GM12878 (cell line): Measurements from ENCODE around the gene SLC41A1. TPM values are rescaled to one million over a fixed set of nuclear protein-coding genes. Genes with fewer than 3 reads are reported as not detected.

Source experiments
- ATAC-seq: fragments of 200-7000 bp; cut with Tn5 transposase; 3 replicates; pipeline ENCODE4 v1.9.1; 2020; ENCODE audit warnings: mild to moderate bottlenecking, moderate library complexity
- BruUV-seq: library from RNA; stranded (reverse); fragments of 400-500 nt; replicated peaks from 2 replicates; lab custom pipeline; 2021; lab: Mats Ljungman, UMichigan
- CTCF ChIA-PET: fragments of 300-600 bp; sonication (Branson Sonifier 250); formaldehyde crosslinking; extraction: SDS; loops from one replicate; lab custom pipeline; 2021; ENCODE audit warnings: inconsistent platforms; lab: Yijun Ruan, JAX
- POLR2A ChIA-PET: fragments of 350-600 bp; formaldehyde crosslinking; extraction: SDS; loops from one replicate; lab custom pipeline; 2021; ENCODE audit warnings: inconsistent platforms; lab: Charles Lee
- RAD21 ChIA-PET: fragments of 300-600 bp; sonication (Branson Sonifier 250); formaldehyde crosslinking; loops from one replicate; lab custom pipeline; 2023; ENCODE audit warnings: antibody characterized with exemption; ENCODE audit not compliant: unreplicated experiment; lab: Charles Lee
- SMC1A ChIA-PET: fragments of 300-600 bp; sonication (Branson Sonifier 250); formaldehyde crosslinking; loops from one replicate; lab custom pipeline; 2023; ENCODE audit not compliant: unreplicated experiment, uncharacterized antibody; lab: Charles Lee
- DNase-seq: peaks from one replicate; pipeline ENCODE4 v3.0.0-alpha.2; 2011; ENCODE audit warnings: low read depth, low spot score
- FAIRE-seq: peaks from 3 replicates; lab custom pipeline; 2011; peaks lifted over from hg19 to GRCh38; lab: Jason Lieb, UNC
- H2AFZ ChIP-seq: 2 replicates; pipeline ENCODE4 v1.6.0; 2011; ENCODE audit warnings: low read depth, low read length, control low read depth; ENCODE audit not compliant: control insufficient read depth
- H3K27ac ChIP-seq: 2 replicates; pipeline ENCODE4 v1.5.1; 2011; ENCODE audit warnings: control low read depth; ENCODE audit not compliant: control insufficient read depth, insufficient read depth
- H3K27me3 ChIP-seq, 2 experiments: replicated peaks in 1 of 2; 2 replicates each; pipeline versions ENCODE4 v1.6.0 to v1.6.1; 2011; ENCODE audit warnings: low read length in 1 of 2; ENCODE audit not compliant: control insufficient read depth in 2 of 2, insufficient read depth in 2 of 2
- H3K36me3 ChIP-seq, 2 experiments: 2 replicates each; pipeline ENCODE4 v1.5.1; 2011; ENCODE audit warnings: low read length in 1 of 2; ENCODE audit not compliant: control insufficient read depth in 2 of 2, insufficient read depth in 2 of 2
- H3K4me1 ChIP-seq: 2 replicates; pipeline ENCODE4 v1.6.1; 2011; ENCODE audit warnings: mild to moderate bottlenecking, low read length, moderate library complexity, mixed read lengths; ENCODE audit not compliant: control insufficient read depth, insufficient read depth
- H3K4me2 ChIP-seq: 2 replicates; pipeline ENCODE4 v1.6.0; 2011; ENCODE audit warnings: control low read depth; ENCODE audit not compliant: control insufficient read depth, insufficient read depth
- H3K4me3 ChIP-seq: fragments of 200-600 bp; sonication (generic); 2 replicates; pipeline ENCODE4 v1.5.1; 2016
- H3K79me2 ChIP-seq: 2 replicates; pipeline ENCODE4 v1.6.0; 2011; ENCODE audit warnings: low read length; ENCODE audit not compliant: control insufficient read depth, insufficient read depth
- H3K9ac ChIP-seq: 2 replicates; pipeline ENCODE4 v1.8.0; 2011; ENCODE audit warnings: low read length, control low read depth, mixed read lengths; ENCODE audit not compliant: control insufficient read depth, insufficient read depth
- H3K9me3 ChIP-seq: replicated peaks from 3 replicates; pipeline ENCODE4 v1.5.1; 2011; ENCODE audit warnings: mild to moderate bottlenecking, low read length; ENCODE audit not compliant: control insufficient read depth, insufficient read depth
- H4K20me1 ChIP-seq: 2 replicates; pipeline ENCODE4 v1.6.0; 2011; ENCODE audit not compliant: control insufficient read depth, insufficient read depth
- BHLHE40 ChIP-seq, 2 experiments: fragments of 450-650 bp in 1 of 2; IDR thresholded peaks; 2 replicates each; pipeline ENCODE4 v1.6.1; 2011 to 2017; ENCODE audit warnings: low read depth in 2 of 2, borderline replicate concordance in 1 of 2, improper control_type of control experiment in 1 of 2, low read length in 1 of 2, mild to moderate bottlenecking in 1 of 2
- CBFB ChIP-seq: IDR thresholded peaks from 2 replicates; pipeline ENCODE4 v1.6.1; 2016; ENCODE audit warnings: antibody characterized with exemption, low read depth
- DPF2 ChIP-seq: fragments of 450-650 bp; IDR thresholded peaks from 2 replicates; pipeline ENCODE4 v1.6.1; 2017; ENCODE audit warnings: mild to moderate bottlenecking
- HDAC2 ChIP-seq: fragments of 200-600 bp; sonication (generic); IDR thresholded peaks from 2 replicates; pipeline ENCODE4 v1.6.1; 2017
- MEF2B ChIP-seq: fragments of 450-650 bp; IDR thresholded peaks from 2 replicates; pipeline ENCODE4 v1.6.1; 2018; ENCODE audit warnings: mild to moderate bottlenecking, moderate library complexity; ENCODE audit not compliant: partially characterized antibody, poor library complexity, severe bottlenecking
- NR2F1 ChIP-seq: fragments of 450-650 bp; conservative IDR thresholded peaks from 2 replicates; pipeline ENCODE4 v1.6.1; 2017; ENCODE audit warnings: mild to moderate bottlenecking
- WGBS: methylation state at CpG from one replicate; pipeline ENCODE4 v1.1.6; 2016; ENCODE audit warnings: low lambda C conversion rate; ENCODE audit not compliant: insufficient replicate concordance, insufficient coverage; ENCODE audit errors: missing lambda C conversion rate; 5-methylcytosine and 5-hydroxymethylcytosine counted together
- in situ Hi-C: fragments of 300-500 bp; cut with MboI; formaldehyde crosslinking; loops from 9 replicates; pipeline ENCODE4 v1.14.3; 2018; ENCODE audit warnings: mixed read lengths
- intact Hi-C: fragments of 100-400 bp; cut with micrococcal nuclease; formaldehyde crosslinking; loops from one replicate; pipeline ENCODE4 v1.14.2; 2022; ENCODE audit not compliant: unreplicated experiment
- polyA plus RNA-seq, 11 experiments: library from polyadenylated mRNA; depleted of rRNA in 4 of 11; unstranded in 6 of 11; stranded (reverse) in 5 of 11; fragments of >200 nt; fragmentation: Nextera tagmentation in 4 of 11; fragmentation: Illumina TruSeq in 1 of 11; extraction: Ambion mirVana in 4 of 11; extraction: Trizol in 1 of 11; gene quantifications; 1 replicate in 1 of 11; 2 replicates in 10 of 11; pipeline versions ENCODE4 v1.2.1 to v1.2.3, GENCODE V29; 2011 to 2016; ENCODE audit warnings: inconsistent platforms in 2 of 11, missing spikeins in 2 of 11, low read depth in 1 of 11
- total RNA-seq, 4 experiments: library from RNA; depleted of rRNA in 3 of 4; stranded (reverse); fragments of >200 nt in 3 of 4; fragmentation: Illumina TruSeq in 1 of 4; extraction: Trizol in 1 of 4; gene quantifications; 2 replicates each; pipeline versions ENCODE4 v1.2.1 to v1.2.3, GENCODE V29; 2013 to 2021
- TF ChIP-seq, protein P1 (sequence below): IDR thresholded peaks from 2 replicates; pipeline ENCODE4 v1.6.1; 2011; ENCODE audit warnings: borderline replicate concordance, low read depth, mild to moderate bottlenecking, moderate library complexity, low read length; ENCODE audit not compliant: insufficient read depth, poor library complexity, severe bottlenecking
- TF ChIP-seq, protein P2 (sequence below): IDR thresholded peaks from 2 replicates; pipeline ENCODE4 v1.6.1; 2011; ENCODE audit warnings: mild to moderate bottlenecking, low read depth, low read length, moderate library complexity; ENCODE audit not compliant: insufficient replicate concordance
- TF ChIP-seq, protein P3 (sequence below): fragments of 450-650 bp; IDR thresholded peaks from 2 replicates; pipeline ENCODE4 v1.6.1; 2014; ENCODE audit warnings: mild to moderate bottlenecking

Gene SLC41A1
- total and polyA plus RNA-seq, 10 of the 15 experiments (the other 5 are each of a cell fraction or from before 2014, with no cell fraction given), result 0.13 to 11.3 (median 0.42) TPM

DNA sequence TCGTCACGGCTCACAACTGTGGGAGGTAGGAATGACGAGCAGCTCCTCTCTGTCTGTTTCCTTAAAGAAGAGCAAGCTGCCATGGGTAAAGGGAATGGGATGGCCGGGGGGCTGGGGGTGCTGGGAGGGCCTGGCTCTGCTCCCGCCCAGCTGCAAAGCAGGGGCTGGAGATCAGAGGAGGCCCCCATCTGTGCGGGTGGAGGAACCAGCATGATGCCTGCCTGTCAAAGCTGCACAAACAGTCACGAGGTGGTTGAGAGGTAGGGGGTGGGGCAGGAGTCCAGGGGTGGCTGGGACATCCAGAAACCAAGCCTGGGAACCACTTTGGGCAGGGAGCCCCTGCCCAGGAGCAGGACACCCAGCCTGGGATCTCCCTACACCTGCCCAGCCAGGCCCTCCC lies 12.6 kb downstream of the SLC41A1 start:
- CTCF ChIA-PET, result interaction anchor here (0.6 to 0.8 kb wide), 2 partner anchors 14 to 177 kb away, joined by 3 read pairs; no protein-coding TSS in a partner anchor
- no peak overlapping the region for H3K9ac ChIP-seq
- H2AFZ ChIP-seq, result no peak overlapping the region
- H3K27ac ChIP-seq, result no peak overlapping the region
- no peaks in the 10 kb centered on the region for H4K20me1 ChIP-seq
- BruUV-seq, result no TSS peak
- intact Hi-C loops (no loop called here), in situ Hi-C loops (no loop called here)
- DNase-seq, result no peak
- TF ChIP-seq, protein P1, sequence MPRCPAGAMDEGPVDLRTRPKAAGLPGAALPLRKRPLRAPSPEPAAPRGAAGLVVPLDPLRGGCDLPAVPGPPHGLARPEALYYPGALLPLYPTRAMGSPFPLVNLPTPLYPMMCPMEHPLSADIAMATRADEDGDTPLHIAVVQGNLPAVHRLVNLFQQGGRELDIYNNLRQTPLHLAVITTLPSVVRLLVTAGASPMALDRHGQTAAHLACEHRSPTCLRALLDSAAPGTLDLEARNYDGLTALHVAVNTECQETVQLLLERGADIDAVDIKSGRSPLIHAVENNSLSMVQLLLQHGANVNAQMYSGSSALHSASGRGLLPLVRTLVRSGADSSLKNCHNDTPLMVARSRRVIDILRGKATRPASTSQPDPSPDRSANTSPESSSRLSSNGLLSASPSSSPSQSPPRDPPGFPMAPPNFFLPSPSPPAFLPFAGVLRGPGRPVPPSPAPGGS, result no peak
- TF ChIP-seq CBFB, result no peak
- TF ChIP-seq DPF2, result no peak
- TF ChIP-seq MEF2B, result no peak
- TF ChIP-seq BHLHE40 (IDR thresholded peaks at IDR 0.05; ENCODE audit: borderline replicate concordance in 1 of 2, low read depth in 2 of 2, low read length in 1 of 2), result no peak
- TF ChIP-seq, protein P2, sequence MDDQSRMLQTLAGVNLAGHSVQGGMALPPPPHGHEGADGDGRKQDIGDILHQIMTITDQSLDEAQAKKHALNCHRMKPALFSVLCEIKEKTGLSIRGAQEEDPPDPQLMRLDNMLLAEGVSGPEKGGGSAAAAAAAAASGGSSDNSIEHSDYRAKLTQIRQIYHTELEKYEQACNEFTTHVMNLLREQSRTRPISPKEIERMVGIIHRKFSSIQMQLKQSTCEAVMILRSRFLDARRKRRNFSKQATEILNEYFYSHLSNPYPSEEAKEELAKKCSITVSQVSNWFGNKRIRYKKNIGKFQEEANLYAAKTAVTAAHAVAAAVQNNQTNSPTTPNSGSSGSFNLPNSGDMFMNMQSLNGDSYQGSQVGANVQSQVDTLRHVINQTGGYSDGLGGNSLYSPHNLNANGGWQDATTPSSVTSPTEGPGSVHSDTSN, result no peak
- TF ChIP-seq, protein P3, sequence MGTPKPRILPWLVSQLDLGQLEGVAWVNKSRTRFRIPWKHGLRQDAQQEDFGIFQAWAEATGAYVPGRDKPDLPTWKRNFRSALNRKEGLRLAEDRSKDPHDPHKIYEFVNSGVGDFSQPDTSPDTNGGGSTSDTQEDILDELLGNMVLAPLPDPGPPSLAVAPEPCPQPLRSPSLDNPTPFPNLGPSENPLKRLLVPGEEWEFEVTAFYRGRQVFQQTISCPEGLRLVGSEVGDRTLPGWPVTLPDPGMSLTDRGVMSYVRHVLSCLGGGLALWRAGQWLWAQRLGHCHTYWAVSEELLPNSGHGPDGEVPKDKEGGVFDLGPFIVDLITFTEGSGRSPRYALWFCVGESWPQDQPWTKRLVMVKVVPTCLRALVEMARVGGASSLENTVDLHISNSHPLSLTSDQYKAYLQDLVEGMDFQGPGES, result no peak
- TF ChIP-seq NR2F1, result no peak
- no peak for TF ChIP-seq HDAC2
- RAD21 ChIA-PET, result no interaction called here
- no peaks in the 10 kb centered on the region for H3K9me3 ChIP-seq
- H3K27me3 ChIP-seq, result no peaks in the 10 kb centered on the region
- H3K79me2 ChIP-seq, result no peaks in the 10 kb centered on the region
- no peak overlapping the region for H3K4me2 ChIP-seq
- WGBS, result 38% methylated on average over 7 of the region's 7 CpGs
- no peaks in the 10 kb centered on the region for H3K36me3 ChIP-seq
- ATAC-seq, result no peak
- SMC1A ChIA-PET, result no interaction called here
- no peak overlapping the region for H3K4me3 ChIP-seq
- no peaks in the 10 kb centered on the region; the same call in 1 of the 2 replicates for H3K4me1 ChIP-seq
- POLR2A ChIA-PET, result no interaction called here
- FAIRE-seq, result no peak
